WTC11 (cell line): ENCODE data around the gene PDZRN3.

ENCODE experiments used
- ESRRA ChIP-seq: sonication (generic); formaldehyde crosslinking; IDR thresholded peaks from 2 replicates; pipeline ENCODE4 v1.8.1; 2022; ENCODE audit warnings: mild to moderate bottlenecking, missing genetic modification reagents, borderline replicate concordance
- FOXJ3 ChIP-seq: sonication (generic); formaldehyde crosslinking; IDR thresholded peaks from 2 replicates; pipeline ENCODE4 v1.9.0; 2021; ENCODE audit warnings: missing genetic modification reagents, mild to moderate bottlenecking, borderline replicate concordance
- OVOL2 ChIP-seq: fragments of 250-450 bp; sonication (Bioruptor Pico); IDR thresholded peaks from 2 replicates; pipeline ENCODE4 v1.9.0; 2021; ENCODE audit warnings: mild to moderate bottlenecking, borderline replicate concordance
- SMAD3 ChIP-seq: sonication (generic); formaldehyde crosslinking; IDR thresholded peaks from 2 replicates; pipeline ENCODE4 v1.8.0; 2022; ENCODE audit warnings: missing genetic modification reagents, mild to moderate bottlenecking, borderline replicate concordance
- TEAD1 ChIP-seq: sonication (generic); formaldehyde crosslinking; IDR thresholded peaks from 2 replicates; pipeline ENCODE4 v1.8.0; 2022; ENCODE audit warnings: mild to moderate bottlenecking, missing genetic modification reagents
- TF ChIP-seq, protein P1 (sequence below): sonication (generic); formaldehyde crosslinking; IDR thresholded peaks from 2 replicates; pipeline ENCODE4 v1.8.1; 2023; ENCODE audit warnings: mild to moderate bottlenecking, missing genetic modification reagents, moderate library complexity
- TF ChIP-seq, protein P2 (sequence below): fragments of 200-600 bp; IDR thresholded peaks from 2 replicates; pipeline ENCODE4 v1.8.0; 2022; ENCODE audit warnings: antibody characterized with exemption
- TF ChIP-seq, protein P3 (sequence below): sonication (generic); formaldehyde crosslinking; conservative IDR thresholded peaks from 2 replicates; pipeline ENCODE4 v1.8.1; 2022; ENCODE audit warnings: mild to moderate bottlenecking, missing genetic modification reagents
- TF ChIP-seq, protein P4 (sequence below): sonication (generic); formaldehyde crosslinking; IDR thresholded peaks from 2 replicates; pipeline ENCODE4 v1.8.0; 2022; ENCODE audit warnings: mild to moderate bottlenecking, missing genetic modification reagents

DNA sequence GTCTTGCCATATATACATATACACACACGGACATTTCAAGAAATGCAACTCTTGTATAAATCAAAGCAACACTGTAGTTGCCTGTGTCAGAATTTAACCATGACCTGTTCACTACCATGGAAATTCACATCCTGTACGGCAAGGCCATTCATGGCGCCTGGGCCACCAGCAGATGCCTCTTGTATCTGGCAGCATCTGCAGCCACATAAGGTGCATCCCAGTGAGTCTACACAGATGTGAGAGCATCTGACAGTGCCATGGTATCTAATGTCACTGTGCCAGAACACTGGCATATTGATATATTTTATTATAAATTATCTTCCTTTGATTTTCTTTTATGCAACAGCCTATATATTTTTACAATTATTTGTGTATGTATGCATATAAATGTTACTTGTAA, 25.1 kb downstream of the PDZRN3 start:
- TF ChIP-seq, protein P1, sequence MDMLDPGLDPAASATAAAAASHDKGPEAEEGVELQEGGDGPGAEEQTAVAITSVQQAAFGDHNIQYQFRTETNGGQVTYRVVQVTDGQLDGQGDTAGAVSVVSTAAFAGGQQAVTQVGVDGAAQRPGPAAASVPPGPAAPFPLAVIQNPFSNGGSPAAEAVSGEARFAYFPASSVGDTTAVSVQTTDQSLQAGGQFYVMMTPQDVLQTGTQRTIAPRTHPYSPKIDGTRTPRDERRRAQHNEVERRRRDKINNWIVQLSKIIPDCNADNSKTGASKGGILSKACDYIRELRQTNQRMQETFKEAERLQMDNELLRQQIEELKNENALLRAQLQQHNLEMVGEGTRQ (CRISPR knock-in tag): no peak
- TF ChIP-seq TEAD1 (no peak), OVOL2 (no peak), FOXJ3 (no peak), ESRRA (CRISPR knock-in tag) (no peak), SMAD3 (no peak)
- TF ChIP-seq, protein P2, sequence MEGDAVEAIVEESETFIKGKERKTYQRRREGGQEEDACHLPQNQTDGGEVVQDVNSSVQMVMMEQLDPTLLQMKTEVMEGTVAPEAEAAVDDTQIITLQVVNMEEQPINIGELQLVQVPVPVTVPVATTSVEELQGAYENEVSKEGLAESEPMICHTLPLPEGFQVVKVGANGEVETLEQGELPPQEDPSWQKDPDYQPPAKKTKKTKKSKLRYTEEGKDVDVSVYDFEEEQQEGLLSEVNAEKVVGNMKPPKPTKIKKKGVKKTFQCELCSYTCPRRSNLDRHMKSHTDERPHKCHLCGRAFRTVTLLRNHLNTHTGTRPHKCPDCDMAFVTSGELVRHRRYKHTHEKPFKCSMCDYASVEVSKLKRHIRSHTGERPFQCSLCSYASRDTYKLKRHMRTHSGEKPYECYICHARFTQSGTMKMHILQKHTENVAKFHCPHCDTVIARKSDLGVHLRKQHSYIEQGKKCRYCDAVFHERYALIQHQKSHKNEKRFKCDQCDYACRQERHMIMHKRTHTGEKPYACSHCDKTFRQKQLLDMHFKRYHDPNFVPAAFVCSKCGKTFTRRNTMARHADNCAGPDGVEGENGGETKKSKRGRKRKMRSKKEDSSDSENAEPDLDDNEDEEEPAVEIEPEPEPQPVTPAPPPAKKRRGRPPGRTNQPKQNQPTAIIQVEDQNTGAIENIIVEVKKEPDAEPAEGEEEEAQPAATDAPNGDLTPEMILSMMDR: no peak
- TF ChIP-seq, protein P3, sequence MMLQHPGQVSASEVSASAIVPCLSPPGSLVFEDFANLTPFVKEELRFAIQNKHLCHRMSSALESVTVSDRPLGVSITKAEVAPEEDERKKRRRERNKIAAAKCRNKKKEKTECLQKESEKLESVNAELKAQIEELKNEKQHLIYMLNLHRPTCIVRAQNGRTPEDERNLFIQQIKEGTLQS (CRISPR knock-in tag): no peak
- TF ChIP-seq, protein P4, sequence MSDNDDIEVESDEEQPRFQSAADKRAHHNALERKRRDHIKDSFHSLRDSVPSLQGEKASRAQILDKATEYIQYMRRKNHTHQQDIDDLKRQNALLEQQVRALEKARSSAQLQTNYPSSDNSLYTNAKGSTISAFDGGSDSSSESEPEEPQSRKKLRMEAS (CRISPR knock-in tag): no peak
